Measurements from ENCODE around the gene MATCAP1. TPM values are rescaled to one million over a fixed set of nuclear protein-coding genes. Genes with fewer than 3 reads are reported as not detected.

Gene MATCAP1
- total RNA-seq, 3 donors from 2014 or later (not counting 1 experiment from before 2014, with no cell fraction given) = 7.2 to 12.6 (median 10.9) TPM

- peaks cover 44% of the 10 kb centered on the region for H3K4me1 ChIP-seq (ENCODE audit: control insufficient read depth, insufficient read depth, low read length)
- TF ChIP-seq, protein P1, sequence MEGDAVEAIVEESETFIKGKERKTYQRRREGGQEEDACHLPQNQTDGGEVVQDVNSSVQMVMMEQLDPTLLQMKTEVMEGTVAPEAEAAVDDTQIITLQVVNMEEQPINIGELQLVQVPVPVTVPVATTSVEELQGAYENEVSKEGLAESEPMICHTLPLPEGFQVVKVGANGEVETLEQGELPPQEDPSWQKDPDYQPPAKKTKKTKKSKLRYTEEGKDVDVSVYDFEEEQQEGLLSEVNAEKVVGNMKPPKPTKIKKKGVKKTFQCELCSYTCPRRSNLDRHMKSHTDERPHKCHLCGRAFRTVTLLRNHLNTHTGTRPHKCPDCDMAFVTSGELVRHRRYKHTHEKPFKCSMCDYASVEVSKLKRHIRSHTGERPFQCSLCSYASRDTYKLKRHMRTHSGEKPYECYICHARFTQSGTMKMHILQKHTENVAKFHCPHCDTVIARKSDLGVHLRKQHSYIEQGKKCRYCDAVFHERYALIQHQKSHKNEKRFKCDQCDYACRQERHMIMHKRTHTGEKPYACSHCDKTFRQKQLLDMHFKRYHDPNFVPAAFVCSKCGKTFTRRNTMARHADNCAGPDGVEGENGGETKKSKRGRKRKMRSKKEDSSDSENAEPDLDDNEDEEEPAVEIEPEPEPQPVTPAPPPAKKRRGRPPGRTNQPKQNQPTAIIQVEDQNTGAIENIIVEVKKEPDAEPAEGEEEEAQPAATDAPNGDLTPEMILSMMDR (IDR thresholded peaks at IDR 0.05) = no peak
- DNase-seq (no peak), ATAC-seq (no peak)
- WGBS (ENCODE audit: insufficient coverage) = 61% methylated on average over 9 of the region's 9 CpGs
- no peak overlapping the region for H3K4me3 Mint-ChIP-seq
- H3K27ac ChIP-seq (ENCODE audit: low read length) = no peak overlapping the region
- intact Hi-C loops (cut with micrococcal nuclease) = no loop called here
- H3K27me3 Mint-ChIP-seq (ENCODE audit: low read depth in 2 of 2) = peaks cover 34 to 57% of the 10 kb centered on the region in 2 donors
- no peak overlapping the region for H3K27ac Mint-ChIP-seq
- H3K36me3 ChIP-seq (ENCODE audit: control insufficient read depth, insufficient read depth, low read length) = no peaks in the 10 kb centered on the region
- H3K4me1 Mint-ChIP-seq = peaks cover 28 to 47% of the 10 kb centered on the region in 2 donors
- no peaks in the 10 kb centered on the region for H3K9me3 Mint-ChIP-seq
- H3K4me3 ChIP-seq (ENCODE audit: low read length) = no peak overlapping the region
- H3K36me3 Mint-ChIP-seq = no peaks in the 10 kb centered on the region
- H3K27me3 ChIP-seq (ENCODE audit: control insufficient read depth, insufficient read depth, low read length) = peaks cover 63% of the 10 kb centered on the region
- H3K9me3 ChIP-seq (ENCODE audit: control insufficient read depth, insufficient read depth, low read length) = no peaks in the 10 kb centered on the region
Observed at GRCh38 chr16:67169011-67169451, 14.7 kb downstream of the MATCAP1 start.

DNA sequence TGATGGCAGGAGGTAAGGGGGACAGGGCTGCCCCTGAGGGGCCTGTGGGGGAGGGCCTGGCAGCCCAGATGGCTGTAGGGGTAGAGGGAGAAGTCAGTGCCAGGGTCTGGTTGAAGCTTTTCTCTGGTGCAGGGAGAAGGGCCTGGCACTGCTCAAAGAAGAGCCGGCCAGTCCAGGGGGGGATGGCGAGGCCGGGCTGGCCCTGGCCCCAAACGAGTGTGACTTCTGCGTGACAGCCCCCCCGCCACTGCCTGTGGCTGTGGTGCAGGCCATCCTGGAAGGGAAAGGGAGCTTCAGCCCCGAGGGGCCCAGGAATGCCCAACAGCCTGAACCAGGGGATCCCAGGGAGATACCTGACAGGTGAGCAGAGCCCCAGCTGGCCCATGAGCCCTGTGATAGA, 16.2 kb downstream of the MATCAP1 start:
- no peak overlapping the region for H3K27ac ChIP-seq (ENCODE audit: low read length)
- no peak for ATAC-seq
- WGBS (ENCODE audit: insufficient coverage) = 87% methylated on average over 7 of the region's 7 CpGs
- H3K36me3 ChIP-seq (ENCODE audit: control insufficient read depth, insufficient read depth, low read length) = no peaks in the 10 kb centered on the region
- TF ChIP-seq, protein P1 (IDR thresholded peaks at IDR 0.05) = no peak
- intact Hi-C loops (cut with micrococcal nuclease) = no loop called here
- Mint-ChIP-seq H3K4me3 (no peak overlapping the region), H3K27me3 (ENCODE audit: low read depth in 2 of 2) (peaks cover 34 to 58% of the 10 kb centered on the region in 2 donors), H3K4me1 (peaks cover 17 to 36% of the 10 kb centered on the region in 2 donors), H3K9me3 (no peaks in the 10 kb centered on the region), H3K36me3 (no peaks in the 10 kb centered on the region), H3K27ac (no peak overlapping the region)
- no peak for DNase-seq
- H3K9me3 ChIP-seq (ENCODE audit: control insufficient read depth, insufficient read depth, low read length) = no peaks in the 10 kb centered on the region
- H3K4me3 ChIP-seq (ENCODE audit: low read length) = no peak overlapping the region
- peaks cover 73% of the 10 kb centered on the region for H3K27me3 ChIP-seq (ENCODE audit: control insufficient read depth, insufficient read depth, low read length)
- peaks cover 46% of the 10 kb centered on the region for H3K4me1 ChIP-seq (ENCODE audit: control insufficient read depth, insufficient read depth, low read length)

DNA sequence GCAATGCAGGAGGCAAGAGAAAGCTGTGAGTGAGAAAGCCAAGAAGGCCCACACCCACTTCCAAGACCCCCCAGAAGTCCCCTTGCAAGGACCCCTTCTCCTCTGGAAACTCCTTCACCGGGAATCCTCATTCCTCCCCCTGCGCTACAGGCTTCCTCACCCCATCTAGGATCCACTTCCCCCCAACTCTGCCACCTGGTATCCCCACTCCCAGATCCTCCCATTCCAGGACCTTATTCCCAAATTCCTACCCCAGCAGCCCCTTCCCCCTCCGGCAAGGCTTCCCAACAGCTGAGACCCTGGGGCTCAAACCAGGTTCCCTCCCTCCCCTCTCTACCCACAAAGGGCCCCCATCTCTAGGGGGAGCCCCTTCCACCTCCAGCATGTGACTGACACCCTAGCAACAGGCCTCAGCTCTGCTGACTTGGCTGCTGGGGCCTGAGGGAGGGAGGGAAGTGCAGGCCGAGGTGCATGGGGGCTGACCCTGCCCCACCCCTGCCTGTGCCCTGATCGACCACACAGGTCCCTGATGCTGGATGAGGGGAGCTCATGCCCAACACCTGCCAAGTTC, 17.1 kb downstream of the MATCAP1 start:
- Mint-ChIP-seq H3K4me3 (no peak overlapping the region), H3K27ac (no peak overlapping the region), H3K27me3 (ENCODE audit: low read depth in 2 of 2) (peaks cover 33 to 62% of the 10 kb centered on the region in 2 donors), H3K36me3 (no peaks in the 10 kb centered on the region), H3K9me3 (no peaks in the 10 kb centered on the region), H3K4me1 (peaks cover 15 to 32% of the 10 kb centered on the region in 2 donors)
- Histone ChIP-seq H3K27ac (ENCODE audit: low read length) (no peak overlapping the region), H3K27me3 (ENCODE audit: control insufficient read depth, insufficient read depth, low read length) (peaks cover 77% of the 10 kb centered on the region), H3K4me1 (ENCODE audit: control insufficient read depth, insufficient read depth, low read length) (peaks cover 51% of the 10 kb centered on the region), H3K9me3 (ENCODE audit: control insufficient read depth, insufficient read depth, low read length) (no peaks in the 10 kb centered on the region), H3K36me3 (ENCODE audit: control insufficient read depth, insufficient read depth, low read length) (no peaks in the 10 kb centered on the region), H3K4me3 (ENCODE audit: low read length) (no peak overlapping the region)
- ATAC-seq (no peak), DNase-seq (no peak)
- WGBS (ENCODE audit: insufficient coverage) = 71% methylated on average over 5 of the region's 5 CpGs
- intact Hi-C loops (cut with micrococcal nuclease) = no loop called here
- TF ChIP-seq, protein P1 (IDR thresholded peaks at IDR 0.05) = no peak

DNA sequence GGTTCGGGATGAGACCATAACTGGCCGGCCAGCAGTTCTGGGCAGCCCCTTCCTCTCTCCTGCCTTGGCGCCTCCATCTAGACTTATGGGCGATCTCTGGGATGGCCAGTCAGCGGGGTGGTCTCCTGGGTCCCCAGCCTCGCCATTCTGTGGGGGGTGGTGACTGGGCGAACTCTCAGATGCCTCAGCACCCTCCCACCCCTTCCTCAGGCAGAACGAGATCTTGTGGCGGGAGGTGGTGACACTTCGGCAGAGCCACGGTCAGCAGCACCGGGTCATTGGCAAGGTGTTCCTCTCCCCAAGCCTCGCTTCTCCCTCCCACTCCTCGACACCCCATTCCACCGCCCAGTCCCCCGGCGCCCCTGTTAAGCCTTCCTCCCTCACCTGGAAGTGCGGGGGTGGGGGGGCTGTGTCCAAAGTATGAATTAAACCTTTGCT, 17.6 kb downstream of the MATCAP1 start:
- DNase-seq (no peak), ATAC-seq (no peak)
- H3K9me3 Mint-ChIP-seq = no peaks in the 10 kb centered on the region
- H3K4me3 Mint-ChIP-seq = no peak overlapping the region
- 27% methylated on average over 17 of the region's 18 CpGs for WGBS (ENCODE audit: insufficient coverage)
- H3K27me3 Mint-ChIP-seq (ENCODE audit: low read depth in 2 of 2) = peaks cover 27 to 58% of the 10 kb centered on the region in 2 donors
- Histone ChIP-seq H3K27ac (ENCODE audit: low read length) (no peak overlapping the region), H3K4me1 (ENCODE audit: control insufficient read depth, insufficient read depth, low read length) (peaks cover 56% of the 10 kb centered on the region), H3K4me3 (ENCODE audit: low read length) (no peak overlapping the region), H3K36me3 (ENCODE audit: control insufficient read depth, insufficient read depth, low read length) (no peaks in the 10 kb centered on the region), H3K9me3 (ENCODE audit: control insufficient read depth, insufficient read depth, low read length) (no peaks in the 10 kb centered on the region), H3K27me3 (ENCODE audit: control insufficient read depth, insufficient read depth, low read length) (peaks cover 77% of the 10 kb centered on the region)
- peaks cover 11 to 28% of the 10 kb centered on the region in 2 donors for H3K4me1 Mint-ChIP-seq
- TF ChIP-seq, protein P1 (IDR thresholded peaks at IDR 0.05) = no peak
- intact Hi-C loops (cut with micrococcal nuclease) = no loop called here
- H3K36me3 Mint-ChIP-seq = no peaks in the 10 kb centered on the region
- no peak overlapping the region for H3K27ac Mint-ChIP-seq

All from natural killer cell (primary cell).